Measurements from ENCODE around the gene TWF2. TPM values are rescaled to one million over a fixed set of nuclear protein-coding genes. Genes with fewer than 3 reads are reported as not detected.

Gene TWF2
- total and polyA plus RNA-seq, 2 of the 13 experiments (the other 11 are each of a cell fraction or from before 2014, with no cell fraction given) = 45.5 to 108 TPM

DNA sequence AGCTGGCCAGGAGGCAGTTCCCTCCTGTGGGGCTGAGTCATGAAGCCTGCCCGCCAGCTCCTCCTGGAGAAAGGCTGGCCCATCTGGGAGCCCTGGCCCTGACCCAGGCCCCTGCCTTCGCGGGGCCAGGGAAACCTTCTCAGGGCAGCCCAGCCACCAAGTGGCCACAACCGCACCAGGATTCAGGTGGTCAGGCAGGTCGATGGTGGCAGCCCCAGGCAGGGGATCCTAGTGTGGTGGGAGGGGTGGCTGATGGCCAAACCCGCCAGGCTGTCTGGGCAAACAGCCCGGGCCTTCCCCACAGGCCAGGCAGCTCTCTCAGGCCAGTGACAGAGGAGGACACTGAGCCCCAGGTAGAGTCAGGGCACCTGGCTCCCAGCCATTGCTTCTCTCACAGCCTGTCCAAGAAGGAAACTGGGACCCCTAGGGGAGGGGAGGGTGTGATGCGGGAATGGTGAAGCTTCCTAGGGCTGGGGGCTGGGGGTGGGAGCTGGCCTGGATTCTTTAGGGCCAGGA lies 1.2 kb downstream of the TWF2 start (continued):
- no peak for TF ChIP-seq HCFC1 (IDR thresholded peaks at IDR 0.05; ENCODE audit: low read depth, low read length)
- TF ChIP-seq KDM2A (CRISPR knock-in tag; IDR thresholded peaks at IDR 0.05; ENCODE audit: borderline replicate concordance, low read depth) = no peak; the same call in 1 of the 2 replicates
- TF ChIP-seq, protein P1, sequence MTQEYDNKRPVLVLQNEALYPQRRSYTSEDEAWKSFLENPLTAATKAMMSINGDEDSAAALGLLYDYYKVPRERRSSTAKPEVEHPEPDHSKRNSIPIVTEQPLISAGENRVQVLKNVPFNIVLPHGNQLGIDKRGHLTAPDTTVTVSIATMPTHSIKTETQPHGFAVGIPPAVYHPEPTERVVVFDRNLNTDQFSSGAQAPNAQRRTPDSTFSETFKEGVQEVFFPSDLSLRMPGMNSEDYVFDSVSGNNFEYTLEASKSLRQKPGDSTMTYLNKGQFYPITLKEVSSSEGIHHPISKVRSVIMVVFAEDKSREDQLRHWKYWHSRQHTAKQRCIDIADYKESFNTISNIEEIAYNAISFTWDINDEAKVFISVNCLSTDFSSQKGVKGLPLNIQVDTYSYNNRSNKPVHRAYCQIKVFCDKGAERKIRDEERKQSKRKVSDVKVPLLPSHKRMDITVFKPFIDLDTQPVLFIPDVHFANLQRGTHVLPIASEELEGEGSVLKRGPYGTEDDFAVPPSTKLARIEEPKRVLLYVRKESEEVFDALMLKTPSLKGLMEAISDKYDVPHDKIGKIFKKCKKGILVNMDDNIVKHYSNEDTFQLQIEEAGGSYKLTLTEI (CRISPR knock-in tag; conservative IDR thresholded peaks at IDR 0.05) = no peak
- 0 out of 2 replicates have a peak, but pooled peaks have one; percentile 42 for TF ChIP-seq ZNF737 (CRISPR knock-in tag; IDR thresholded peaks at IDR 0.05; ENCODE audit: borderline replicate concordance)
- no peak for TF ChIP-seq YEATS4 (CRISPR knock-in tag; IDR thresholded peaks at IDR 0.05; ENCODE audit: borderline replicate concordance)
- TF ChIP-seq ZNF441 (CRISPR knock-in tag; IDR thresholded peaks at IDR 0.05; ENCODE audit: borderline replicate concordance) = no peak
- peak; percentile 45; the same call in 1 of the 2 replicates for TF ChIP-seq ZNF724P (CRISPR knock-in tag; IDR thresholded peaks at IDR 0.05; ENCODE audit: borderline replicate concordance)
- TF ChIP-seq ELF4 (CRISPR knock-in tag; IDR thresholded peaks at IDR 0.05; ENCODE audit: borderline replicate concordance) = no peak
- no peak for TF ChIP-seq ZNF34 (CRISPR knock-in tag; IDR thresholded peaks at IDR 0.05; ENCODE audit: borderline replicate concordance)
- TF ChIP-seq ZNF180 (CRISPR knock-in tag; IDR thresholded peaks at IDR 0.05; ENCODE audit: borderline replicate concordance, low read depth) = no peak
- TF ChIP-seq ZFYVE20 (CRISPR knock-in tag; IDR thresholded peaks at IDR 0.05; ENCODE audit: borderline replicate concordance, low read depth) = no peak
- TF ChIP-seq PHF20 (CRISPR knock-in tag; IDR thresholded peaks at IDR 0.05) = peak; percentile 4; the same call in 1 of the 2 replicates
- no peak for TF ChIP-seq PHB2 (IDR thresholded peaks at IDR 0.05; ENCODE audit: partially characterized antibody)
- no peak for TF ChIP-seq YY1 (IDR thresholded peaks at IDR 0.05; ENCODE audit: insufficient read depth, insufficient replicate concordance, low read depth, low read length)
- TF ChIP-seq TBX2 (CRISPR knock-in tag; IDR thresholded peaks at IDR 0.05; ENCODE audit: borderline replicate concordance) = no peak; the same call in 1 of the 2 replicates
- TF ChIP-seq KDM1A (CRISPR knock-in tag; IDR thresholded peaks at IDR 0.05) = no peak
- TF ChIP-seq, protein P2, sequence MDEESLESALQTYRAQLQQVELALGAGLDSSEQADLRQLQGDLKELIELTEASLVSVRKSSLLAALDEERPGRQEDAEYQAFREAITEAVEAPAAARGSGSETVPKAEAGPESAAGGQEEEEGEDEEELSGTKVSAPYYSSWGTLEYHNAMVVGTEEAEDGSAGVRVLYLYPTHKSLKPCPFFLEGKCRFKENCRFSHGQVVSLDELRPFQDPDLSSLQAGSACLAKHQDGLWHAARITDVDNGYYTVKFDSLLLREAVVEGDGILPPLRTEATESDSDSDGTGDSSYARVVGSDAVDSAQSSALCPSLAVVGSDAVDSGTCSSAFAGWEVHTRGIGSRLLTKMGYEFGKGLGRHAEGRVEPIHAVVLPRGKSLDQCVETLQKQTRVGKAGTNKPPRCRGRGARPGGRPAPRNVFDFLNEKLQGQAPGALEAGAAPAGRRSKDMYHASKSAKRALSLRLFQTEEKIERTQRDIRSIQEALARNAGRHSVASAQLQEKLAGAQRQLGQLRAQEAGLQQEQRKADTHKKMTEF (CRISPR knock-in tag; IDR thresholded peaks at IDR 0.05) = no peak
- TF ChIP-seq BRCA1 (CRISPR knock-in tag; IDR thresholded peaks at IDR 0.05) = no peak
- TF ChIP-seq, protein P3, sequence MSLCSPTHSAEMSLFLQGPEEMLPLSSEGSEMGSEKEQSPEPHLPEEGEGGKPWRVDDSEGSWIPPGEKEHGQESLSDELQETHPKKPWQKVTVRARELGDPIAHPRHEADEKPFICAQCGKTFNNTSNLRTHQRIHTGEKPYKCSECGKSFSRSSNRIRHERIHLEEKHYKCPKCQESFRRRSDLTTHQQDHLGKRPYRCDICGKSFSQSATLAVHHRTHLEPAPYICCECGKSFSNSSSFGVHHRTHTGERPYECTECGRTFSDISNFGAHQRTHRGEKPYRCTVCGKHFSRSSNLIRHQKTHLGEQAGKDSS (CRISPR knock-in tag; IDR thresholded peaks at IDR 0.05; ENCODE audit: borderline replicate concordance, low read depth) = 0 out of 2 replicates have a peak, but pooled peaks have one; percentile 5
- peak; percentile 13; the same call in 1 of the 2 replicates for TF ChIP-seq ZNF563 (CRISPR knock-in tag; IDR thresholded peaks at IDR 0.05)
- TF ChIP-seq NFKBIZ (CRISPR knock-in tag; IDR thresholded peaks at IDR 0.05) = no peak
- TF ChIP-seq, protein P4, sequence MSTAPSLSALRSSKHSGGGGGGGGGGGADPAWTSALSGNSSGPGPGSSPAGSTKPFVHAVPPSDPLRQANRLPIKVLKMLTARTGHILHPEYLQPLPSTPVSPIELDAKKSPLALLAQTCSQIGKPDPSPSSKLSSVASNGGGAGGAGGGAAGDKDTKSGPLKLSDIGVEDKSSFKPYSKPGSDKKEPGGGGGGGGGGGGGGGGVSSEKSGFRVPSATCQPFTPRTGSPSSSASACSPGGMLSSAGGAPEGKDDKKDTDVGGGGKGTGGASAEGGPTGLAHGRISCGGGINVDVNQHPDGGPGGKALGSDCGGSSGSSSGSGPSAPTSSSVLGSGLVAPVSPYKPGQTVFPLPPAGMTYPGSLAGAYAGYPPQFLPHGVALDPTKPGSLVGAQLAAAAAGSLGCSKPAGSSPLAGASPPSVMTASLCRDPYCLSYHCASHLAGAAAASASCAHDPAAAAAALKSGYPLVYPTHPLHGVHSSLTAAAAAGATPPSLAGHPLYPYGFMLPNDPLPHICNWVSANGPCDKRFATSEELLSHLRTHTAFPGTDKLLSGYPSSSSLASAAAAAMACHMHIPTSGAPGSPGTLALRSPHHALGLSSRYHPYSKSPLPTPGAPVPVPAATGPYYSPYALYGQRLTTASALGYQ (CRISPR knock-in tag; IDR thresholded peaks at IDR 0.05) = 0 out of 2 replicates have a peak, but pooled peaks have one; percentile 0
- TF ChIP-seq HHEX (CRISPR knock-in tag; IDR thresholded peaks at IDR 0.05) = no peak
